HL-60/S4 (cell line): ENCODE measurements around the gene CHAD.
"Not testable (repeated sequence)": the region's sequence is repeated elsewhere in the genome, so short reads cannot be mapped to it uniquely, and the experiment has no call there.

Experiments
- in situ Hi-C: fragments of 300-500 bp; cut with MboI; formaldehyde crosslinking; loops from 2 replicates; pipeline ENCODE4 v1.14.3; 2022; ENCODE audit warnings: low sequenced_read_pairs

CHAD gene

GRCh38 chr17:50430821-50431618, 37.7 kb downstream of the CHAD start:
- in situ Hi-C loops = no loop called here

GRCh38 chr17:50429793-50430192, 38.9 kb downstream of the CHAD start:
- in situ Hi-C loops = no loop called here

GRCh38 chr17:50428831-50429424, 39.8 kb downstream of the CHAD start:
- in situ Hi-C loops = no loop called here

GRCh38 chr17:50428126-50428525, 40.6 kb downstream of the CHAD start:
- in situ Hi-C loops = not testable (repeated sequence)

GRCh38 chr17:50426814-50427787, 41.6 kb downstream of the CHAD start:
- in situ Hi-C loops = no loop called here

- in situ Hi-C loops = no loop called here
Measured at GRCh38 chr17:50426472-50426782, 42.3 kb downstream of the CHAD start.

GRCh38 chr17:50425682-50426471, 42.8 kb downstream of the CHAD start, which contains the start of gene ACSF2:
TSS of gene ACSF2 (plus strand) at chr17:50426218. CDS start at chr17:50426262, 44 bp downstream.
- in situ Hi-C loops = no loop called here

- in situ Hi-C loops = no loop called here
Measured at GRCh38 chr17:50424996-50425681, 43.5 kb downstream of the CHAD start.

- in situ Hi-C loops = no loop called here
Measured at GRCh38 chr17:50424246-50424995, 44.3 kb downstream of the CHAD start.

GRCh38 chr17:50423553-50424159, 45.0 kb downstream of the CHAD start:
- in situ Hi-C loops = no loop called here

GRCh38 chr17:50422738-50423137, 45.9 kb downstream of the CHAD start:
- in situ Hi-C loops = no loop called here

- in situ Hi-C loops = no loop called here
Measured at GRCh38 chr17:50421308-50422051, 47.2 kb downstream of the CHAD start.

- in situ Hi-C loops = no loop called here
Measured at GRCh38 chr17:50420419-50421112, 48.1 kb downstream of the CHAD start.

- in situ Hi-C loops = not testable (repeated sequence)
Measured at GRCh38 chr17:50419577-50419976, 49.1 kb downstream of the CHAD start.

GRCh38 chr17:50414808-50415207, 53.9 kb downstream of the CHAD start:
- in situ Hi-C loops = no loop called here
